ENCODE results near the gene PATL1. TPM values are rescaled to one million over a fixed set of nuclear protein-coding genes. Genes with fewer than 3 reads are reported as not detected.

Gene PATL1
- total RNA-seq, 1 experiment from 2014 or later, result 27.6 TPM

GRCh38 chr11:59625703-59626102 lies 43.1 kb downstream of the PATL1 start:
- H3K4me3 Mint-ChIP-seq, result no peak overlapping the region
- ATAC-seq, result peak; percentile 41
- H3K4me1 Mint-ChIP-seq, result peaks cover 17% of the 10 kb centered on the region
- H3K27ac Mint-ChIP-seq, result peak overlapping the region; percentile 71; the same call in 1 of the 2 replicates
- no peaks in the 10 kb centered on the region for H3K27me3 Mint-ChIP-seq (ENCODE audit: low read depth)
- no peaks in the 10 kb centered on the region for H3K36me3 Mint-ChIP-seq
- DNase-seq (ENCODE audit: low spot score), result no peak
- peaks cover 4% of the 10 kb centered on the region; the same call in 1 of the 2 replicates for H3K9me3 Mint-ChIP-seq
- no peak for TF ChIP-seq JAZF1 (CRISPR knock-in tag; IDR thresholded peaks at IDR 0.05)
- no peak for TF ChIP-seq CREM (CRISPR knock-in tag; IDR thresholded peaks at IDR 0.05)
- TF ChIP-seq TEAD4 (CRISPR knock-in tag; IDR thresholded peaks at IDR 0.05), result no peak
- TF ChIP-seq ZMAT4 (CRISPR knock-in tag; IDR thresholded peaks at IDR 0.05), result no peak
- TF ChIP-seq ERG (CRISPR knock-in tag; IDR thresholded peaks at IDR 0.05), result no peak
- TF ChIP-seq OVOL2 (CRISPR knock-in tag; IDR thresholded peaks at IDR 0.05; ENCODE audit: borderline replicate concordance), result no peak
- TF ChIP-seq ZSCAN18 (CRISPR knock-in tag; IDR thresholded peaks at IDR 0.05), result no peak
- no peak for TF ChIP-seq MXD4 (CRISPR knock-in tag; IDR thresholded peaks at IDR 0.05; ENCODE audit: borderline replicate concordance)
- TF ChIP-seq ZNF219 (CRISPR knock-in tag; IDR thresholded peaks at IDR 0.05; ENCODE audit: borderline replicate concordance), result no peak
- no peak for TF ChIP-seq NR3C1 (CRISPR knock-in tag; conservative IDR thresholded peaks at IDR 0.05; ENCODE audit: low read depth)
- no peak for TF ChIP-seq FOXK1 (CRISPR knock-in tag; IDR thresholded peaks at IDR 0.05)
- TF ChIP-seq SMAD3 (CRISPR knock-in tag; IDR thresholded peaks at IDR 0.05; ENCODE audit: borderline replicate concordance), result no peak
- TF ChIP-seq IRF1 (CRISPR knock-in tag; IDR thresholded peaks at IDR 0.05), result no peak
- no peak for TF ChIP-seq SMAD4 (CRISPR knock-in tag; IDR thresholded peaks at IDR 0.05)
- TF ChIP-seq ZNF671 (CRISPR knock-in tag; IDR thresholded peaks at IDR 0.05), result no peak
- TF ChIP-seq PREB (CRISPR knock-in tag; IDR thresholded peaks at IDR 0.05; ENCODE audit: borderline replicate concordance), result no peak
- no peak for TF ChIP-seq ELF4 (CRISPR knock-in tag; IDR thresholded peaks at IDR 0.05; ENCODE audit: low read depth)
- no peak for TF ChIP-seq ETV6 (CRISPR knock-in tag; IDR thresholded peaks at IDR 0.05)
- no peak for TF ChIP-seq CTCF (IDR thresholded peaks at IDR 0.05)
- POLR2A ChIA-PET, result no interaction called here
- CTCF ChIA-PET, result no interaction called here

GRCh38 chr11:59617876-59618275 lies 51.0 kb downstream of the PATL1 start:
- no peak for ATAC-seq
- H3K27ac Mint-ChIP-seq, result no peak overlapping the region
- CTCF ChIA-PET, result no interaction called here
- no peak for DNase-seq (ENCODE audit: low spot score)
- H3K36me3 Mint-ChIP-seq, result no peaks in the 10 kb centered on the region
- no peaks in the 10 kb centered on the region for H3K27me3 Mint-ChIP-seq (ENCODE audit: low read depth)
- no peak overlapping the region for H3K4me3 Mint-ChIP-seq
- H3K9me3 Mint-ChIP-seq, result no peaks in the 10 kb centered on the region
- POLR2A ChIA-PET, result no interaction called here
- H3K4me1 Mint-ChIP-seq, result peaks cover 19% of the 10 kb centered on the region
- TF ChIP-seq PREB (CRISPR knock-in tag; IDR thresholded peaks at IDR 0.05; ENCODE audit: borderline replicate concordance) (no peak), STAT6 (CRISPR knock-in tag; conservative IDR thresholded peaks at IDR 0.05; ENCODE audit: low read depth) (no peak), HMGXB4 (CRISPR knock-in tag; IDR thresholded peaks at IDR 0.05) (no peak)
